Colonic mucosa (tissue), 4 donors: ENCODE measurements around the gene CUL7. TPM values are rescaled to one million over a fixed set of nuclear protein-coding genes. Genes with fewer than 3 reads are reported as not detected.
A peak's percentile ranks its signal among the peaks of the same experiment; 100 is the strongest.

Experiments used
- DNase-seq: peaks from one replicate; pipeline ENCODE4 v3.0.0-alpha.2; 2020
- H3K27ac ChIP-seq: fragments of 200-600 bp; one replicate; pipeline ENCODE4 v1.8.0; 2021
- H3K27me3 ChIP-seq: fragments of 200-600 bp; one replicate; pipeline ENCODE4 v1.8.0; 2021
- H3K36me3 ChIP-seq: fragments of 200-600 bp; one replicate; pipeline ENCODE4 v1.8.0; 2021
- H3K4me1 ChIP-seq: fragments of 200-600 bp; one replicate; pipeline ENCODE4 v1.8.0; 2021; ENCODE audit warnings: mild to moderate bottlenecking
- H3K4me3 ChIP-seq: fragments of 200-600 bp; one replicate; pipeline ENCODE4 v1.8.0; 2021
- H3K9ac ChIP-seq, 2 donors: one replicate each; pipeline ENCODE4 v1.7.0; 2013; ENCODE audit warnings: control low read depth in 2 of 2, low read depth in 2 of 2, low read length in 2 of 2
- H3K9me3 ChIP-seq: fragments of 200-600 bp; one replicate; pipeline ENCODE4 v1.8.0; 2021
- CTCF ChIP-seq: fragments of 200-600 bp; IDR thresholded peaks from one replicate; pipeline ENCODE4 v1.8.0; 2022; ENCODE audit warnings: antibody characterized with exemption, mild to moderate bottlenecking
- intact Hi-C: fragments of 100-400 bp; cut with DNase I; formaldehyde crosslinking; loops from one replicate; pipeline ENCODE4 v1.14.1; 2022
- total RNA-seq, 2 donors: library from RNA; stranded (reverse); fragmentation: NEBNext Ultra II Directional in 1 of 2; extraction: Animal tissue kit (Norgen Biotek cat#: 25700) in 1 of 2; gene quantifications; one replicate each; pipeline ENCODE4 v1.2.1, GENCODE V29; 2021
- donor health status: healthy.
- donor health status: DM: no; HTN: no; CAD: no.
- donor health status: DM: no; HTN: no; CAD: no.

CUL7 gene
- total RNA-seq, 2 donors from 2014 or later = 13.7 to 15.3 TPM

DNA sequence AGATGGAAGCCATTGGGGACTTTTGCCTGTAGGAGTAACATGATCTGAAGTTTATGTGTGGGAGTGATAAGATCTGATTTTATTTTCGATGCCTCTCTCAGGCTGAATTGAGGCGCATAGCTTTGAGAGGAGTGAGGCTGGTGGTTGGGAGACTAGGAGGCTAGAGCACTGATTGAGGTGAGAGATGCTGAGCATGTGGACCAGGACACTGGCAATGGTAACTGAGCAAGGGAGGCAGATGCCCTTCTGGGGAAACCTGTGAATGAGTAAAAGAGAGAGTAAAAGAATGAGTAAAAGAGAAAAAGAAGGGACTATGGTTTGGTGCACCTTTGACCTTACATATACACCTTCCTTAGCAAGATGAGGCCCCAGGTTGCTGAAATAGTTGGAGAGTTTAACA, 29.2 kb downstream of the CUL7 start:
- Histone ChIP-seq H3K4me3 (no peak overlapping the region), H3K27me3 (no peaks in the 10 kb centered on the region), H3K9ac (no peak overlapping the region), H3K27ac (no peak overlapping the region), H3K9me3 (no peaks in the 10 kb centered on the region), H3K36me3 (peaks cover 27% of the 10 kb centered on the region), H3K4me1 (peaks cover 4% of the 10 kb centered on the region)
- TF ChIP-seq CTCF = no peak
- DNase-seq = no peak
- intact Hi-C loops = no loop called here

GRCh38 chr6:43021270-43022047, 32.2 kb downstream of the CUL7 start, which contains the start of gene RRP36:
RRP36 (plus strand) TSS chr6:43021623; CDS start chr6:43021655, 32 bp downstream.
- Histone ChIP-seq H3K4me1 (peaks cover 8% of the 10 kb centered on the region), H3K9ac (peak within 1 kb of the TSS; percentile 72 to 89), H3K27me3 (no peaks in the 10 kb centered on the region), H3K4me3 (peak within 1 kb of the TSS; percentile 98), H3K9me3 (no peaks in the 10 kb centered on the region), H3K36me3 (peaks cover 12% of the 10 kb centered on the region), H3K27ac (peak within 1 kb of the TSS; percentile 79)
- intact Hi-C loops = no loop called here
- TF ChIP-seq CTCF = no peak
- DNase-seq = peak; percentile 87

- Histone ChIP-seq H3K27ac (peak overlapping the region; percentile 79), H3K9ac (peak overlapping the region in 1 of 2 donors; percentile 61), H3K9me3 (no peaks in the 10 kb centered on the region), H3K27me3 (no peaks in the 10 kb centered on the region), H3K4me3 (peak overlapping the region; percentile 98), H3K36me3 (peaks cover 7% of the 10 kb centered on the region), H3K4me1 (peaks cover 14% of the 10 kb centered on the region)
- no peak for DNase-seq
- intact Hi-C loops = no loop called here
- no peak for TF ChIP-seq CTCF
Observed at GRCh38 chr6:43020847-43021246, 32.8 kb downstream of the CUL7 start.

DNA sequence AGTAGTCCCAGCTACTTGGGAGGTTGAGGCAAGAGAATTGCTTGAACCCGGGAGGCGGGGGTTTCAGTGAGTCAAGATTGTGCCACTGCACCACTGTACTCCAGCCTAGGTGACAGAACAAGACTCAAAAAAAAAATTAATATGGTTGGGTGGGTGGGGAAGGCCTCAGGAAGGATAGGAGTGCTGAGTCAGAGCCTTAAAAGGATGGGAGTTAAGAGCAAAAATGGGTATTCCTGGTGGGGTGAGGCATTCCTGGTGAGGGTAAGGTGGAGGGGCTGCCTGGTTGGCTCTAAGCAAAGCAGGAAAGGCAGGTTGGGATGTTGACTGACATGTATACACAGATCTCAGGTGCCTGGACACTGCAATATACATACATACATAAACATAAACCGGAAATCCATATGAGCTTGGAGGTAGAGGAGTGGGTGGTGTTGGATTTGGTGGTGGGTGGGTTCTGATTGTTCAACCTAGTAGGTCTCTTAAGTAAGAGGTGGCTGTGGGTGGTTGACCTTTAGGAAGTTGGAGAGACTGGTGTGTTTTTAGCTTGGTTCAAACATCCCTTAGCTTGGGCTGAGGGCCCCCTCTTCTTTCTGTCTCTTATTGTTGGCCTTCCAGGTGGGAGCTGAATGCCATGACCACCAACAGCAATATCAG, 33.5 kb downstream of the CUL7 start:
- H3K4me1 ChIP-seq = peaks cover 16% of the 10 kb centered on the region
- TF ChIP-seq CTCF = no peak

GRCh38 chr6:43019152-43019551, 34.5 kb downstream of the CUL7 start:
- no peaks in the 10 kb centered on the region for H3K9me3 ChIP-seq
- intact Hi-C loops = no loop called here
- TF ChIP-seq CTCF = no peak

More for the DNA sequence above, 33.5 kb downstream of the CUL7 start:
- H3K36me3 ChIP-seq = peaks cover 6% of the 10 kb centered on the region
- no peaks in the 10 kb centered on the region for H3K9me3 ChIP-seq
- H3K27ac ChIP-seq = no peak overlapping the region
- no peak overlapping the region for H3K4me3 ChIP-seq
- no peaks in the 10 kb centered on the region for H3K27me3 ChIP-seq
- no peak overlapping the region for H3K9ac ChIP-seq
- intact Hi-C loops = no loop called here
- DNase-seq = no peak

More at GRCh38 chr6:43019152-43019551, 34.5 kb downstream of the CUL7 start:
- no peak overlapping the region for H3K9ac ChIP-seq
- no peak for DNase-seq
- no peaks in the 10 kb centered on the region for H3K36me3 ChIP-seq
- H3K4me1 ChIP-seq = peaks cover 18% of the 10 kb centered on the region
- no peak overlapping the region for H3K27ac ChIP-seq
- H3K4me3 ChIP-seq = no peak overlapping the region
- no peaks in the 10 kb centered on the region for H3K27me3 ChIP-seq
